ENCODE results near the gene APPL1.
A peak's percentile ranks its signal among the peaks of the same experiment; 100 is the strongest.

Gene APPL1

DNA sequence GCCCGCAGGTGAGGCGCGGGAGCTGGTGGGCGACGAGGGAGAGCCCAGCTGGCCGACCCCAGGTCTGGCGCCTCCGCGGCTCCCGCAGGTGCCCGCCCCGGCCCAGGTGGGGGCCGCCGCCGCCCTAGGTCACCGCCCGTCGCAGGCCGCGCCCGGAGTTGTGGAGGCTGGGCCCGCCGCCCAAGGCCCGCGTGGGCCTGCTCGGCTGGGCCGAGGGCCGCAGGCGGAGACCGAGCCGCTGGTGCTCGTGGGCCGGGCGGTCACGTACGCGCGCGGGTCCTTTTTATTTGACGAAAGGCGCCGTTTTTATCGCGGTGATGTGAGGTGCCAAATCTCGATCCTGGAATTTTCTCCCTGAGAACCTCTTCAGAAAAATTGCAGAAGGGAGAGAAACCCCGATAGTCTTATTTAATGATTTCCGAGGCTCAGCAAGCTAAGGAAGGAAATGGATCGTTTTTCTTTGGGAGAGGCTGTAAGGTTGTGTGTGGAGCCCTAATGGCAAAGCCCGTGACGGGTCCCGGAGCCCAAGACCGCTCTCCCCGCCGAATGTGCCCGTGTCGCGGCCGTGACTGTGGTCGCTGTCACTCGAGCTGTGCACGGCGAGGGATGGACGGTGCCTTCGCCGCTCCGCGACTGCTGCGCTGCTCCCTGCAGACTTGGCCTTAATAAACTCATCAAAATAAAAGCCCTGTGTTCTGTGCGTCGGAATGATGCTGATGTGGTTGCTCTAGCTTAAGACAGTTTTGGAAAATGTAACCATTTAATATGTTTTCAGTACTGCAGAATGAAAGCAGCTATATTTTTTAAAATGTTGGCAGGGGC is 612 bp downstream of the APPL1 start:
- Histone ChIP-seq H3K36me3 (no peaks in the 10 kb centered on the region), H3K4me3 (ENCODE audit: low read depth in 1 of 2, low read length in 1 of 2) (peak overlapping the region; percentile 82 to 85), H3K27me3 (no peaks in the 10 kb centered on the region), H3K4me1 (ENCODE audit: control insufficient read depth in 1 of 2, insufficient read depth in 1 of 2, low read depth in 1 of 2, low read length in 1 of 2) (peaks cover 25 to 30% of the 10 kb centered on the region in 2 experiments), H3K27ac (peak overlapping the region; percentile 79), H3K9me3 (no peaks in the 10 kb centered on the region)
- TF ChIP-seq, protein P1, sequence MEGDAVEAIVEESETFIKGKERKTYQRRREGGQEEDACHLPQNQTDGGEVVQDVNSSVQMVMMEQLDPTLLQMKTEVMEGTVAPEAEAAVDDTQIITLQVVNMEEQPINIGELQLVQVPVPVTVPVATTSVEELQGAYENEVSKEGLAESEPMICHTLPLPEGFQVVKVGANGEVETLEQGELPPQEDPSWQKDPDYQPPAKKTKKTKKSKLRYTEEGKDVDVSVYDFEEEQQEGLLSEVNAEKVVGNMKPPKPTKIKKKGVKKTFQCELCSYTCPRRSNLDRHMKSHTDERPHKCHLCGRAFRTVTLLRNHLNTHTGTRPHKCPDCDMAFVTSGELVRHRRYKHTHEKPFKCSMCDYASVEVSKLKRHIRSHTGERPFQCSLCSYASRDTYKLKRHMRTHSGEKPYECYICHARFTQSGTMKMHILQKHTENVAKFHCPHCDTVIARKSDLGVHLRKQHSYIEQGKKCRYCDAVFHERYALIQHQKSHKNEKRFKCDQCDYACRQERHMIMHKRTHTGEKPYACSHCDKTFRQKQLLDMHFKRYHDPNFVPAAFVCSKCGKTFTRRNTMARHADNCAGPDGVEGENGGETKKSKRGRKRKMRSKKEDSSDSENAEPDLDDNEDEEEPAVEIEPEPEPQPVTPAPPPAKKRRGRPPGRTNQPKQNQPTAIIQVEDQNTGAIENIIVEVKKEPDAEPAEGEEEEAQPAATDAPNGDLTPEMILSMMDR (IDR thresholded peaks at IDR 0.05): no peak

DNA sequence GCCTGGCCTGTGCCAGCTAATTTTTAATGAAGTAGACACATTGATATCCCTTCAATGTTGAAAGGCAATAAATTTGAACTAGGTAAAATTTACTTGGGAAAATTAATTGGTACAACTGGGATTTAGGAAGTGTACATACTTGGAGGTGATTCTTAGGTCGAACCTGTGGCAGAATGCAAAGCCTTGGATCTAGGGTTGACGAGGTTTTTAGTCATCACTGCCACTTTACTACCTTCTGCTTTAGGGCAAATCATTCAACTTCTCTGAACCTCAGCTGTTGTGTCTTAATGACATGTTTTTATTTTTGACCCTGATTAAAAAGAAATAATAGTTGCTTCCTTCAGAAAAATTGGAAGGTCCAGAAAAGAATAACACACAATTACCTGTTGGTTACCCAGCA is 2.5 kb downstream of the APPL1 start:
- H3K4me3 ChIP-seq (ENCODE audit: low read depth in 1 of 2, low read length in 1 of 2): no peak overlapping the region
- H3K4me1 ChIP-seq (ENCODE audit: control insufficient read depth in 1 of 2, insufficient read depth in 1 of 2, low read depth in 1 of 2, low read length in 1 of 2): peaks cover 25 to 30% of the 10 kb centered on the region in 2 experiments
- no peak overlapping the region for H3K27ac ChIP-seq
- no peaks in the 10 kb centered on the region for H3K9me3 ChIP-seq
- TF ChIP-seq, protein P1 (IDR thresholded peaks at IDR 0.05): no peak
- H3K27me3 ChIP-seq: no peaks in the 10 kb centered on the region
- no peaks in the 10 kb centered on the region for H3K36me3 ChIP-seq

DNA sequence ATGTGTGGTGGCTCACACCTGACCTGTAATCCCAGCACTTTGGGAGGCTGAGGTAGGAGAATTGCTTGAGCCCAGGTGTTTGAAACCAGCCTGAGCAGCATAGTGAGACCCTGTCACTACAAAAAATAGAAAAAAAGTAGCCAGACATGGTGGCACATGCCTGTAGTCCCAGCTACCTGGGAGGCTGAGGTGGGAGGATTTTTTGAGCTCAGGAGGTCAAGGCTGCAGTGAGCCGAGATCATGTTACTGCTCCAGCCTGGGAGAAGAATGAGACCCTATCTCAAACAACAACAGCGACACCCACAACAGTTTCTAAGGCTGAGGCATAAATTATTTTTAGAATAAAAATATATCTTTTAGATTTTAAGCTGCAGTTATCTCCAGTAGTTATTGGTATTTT is 6.3 kb downstream of the APPL1 start:
- Histone ChIP-seq H3K27ac (no peak overlapping the region), H3K9me3 (no peaks in the 10 kb centered on the region), H3K27me3 (no peaks in the 10 kb centered on the region), H3K4me3 (ENCODE audit: low read depth in 1 of 2, low read length in 1 of 2) (no peak overlapping the region), H3K36me3 (peaks cover 9% of the 10 kb centered on the region), H3K4me1 (ENCODE audit: control insufficient read depth in 1 of 2, insufficient read depth in 1 of 2, low read depth in 1 of 2, low read length in 1 of 2) (peaks cover 7 to 10% of the 10 kb centered on the region in 2 experiments)
- TF ChIP-seq, protein P1 (IDR thresholded peaks at IDR 0.05): no peak

DNA sequence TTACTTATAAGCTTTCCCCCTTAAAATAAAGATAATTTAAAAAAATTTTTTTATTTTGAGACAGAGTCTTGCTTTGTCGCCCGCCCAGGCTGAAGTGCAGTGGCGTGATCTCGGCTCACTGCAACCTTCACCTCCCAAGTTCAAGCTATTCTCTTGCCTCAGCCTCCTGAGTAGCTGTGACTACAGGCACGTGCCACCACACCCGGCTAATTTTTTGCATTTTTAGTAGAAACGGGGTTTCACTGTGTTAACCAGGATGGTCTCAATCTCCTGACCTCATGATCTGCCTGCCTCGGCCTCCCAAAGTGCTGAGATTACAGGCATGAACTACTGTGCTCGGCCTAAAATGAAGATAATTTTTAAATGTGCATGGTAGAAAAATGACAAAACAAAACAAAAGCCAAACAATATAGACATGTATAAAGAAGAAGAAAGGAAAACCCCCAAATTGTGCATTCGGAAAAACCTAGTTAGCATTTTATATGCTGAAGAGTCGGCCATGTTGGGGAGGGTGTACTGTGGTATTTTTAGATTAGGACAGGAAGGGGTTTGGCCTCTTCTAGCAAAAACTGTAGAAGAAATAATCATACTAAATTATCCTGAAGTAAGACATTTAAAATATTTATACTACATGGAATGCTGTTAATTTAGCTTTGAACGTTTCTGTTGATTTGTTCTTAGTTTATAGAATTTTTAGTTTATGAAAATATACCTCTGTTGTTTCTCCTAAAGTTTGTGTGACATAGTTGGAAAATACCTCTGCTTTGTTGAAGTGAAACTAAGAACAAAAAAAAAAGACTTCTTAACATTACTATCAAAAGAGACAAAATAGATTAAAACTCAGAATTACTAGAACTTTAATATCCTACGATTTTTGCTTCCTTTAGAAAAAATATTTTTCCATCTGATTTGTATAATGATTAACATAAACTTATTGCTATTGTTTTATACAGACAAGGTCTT is 7.4 kb downstream of the APPL1 start:
- H3K27ac ChIP-seq: no peak overlapping the region

DNA sequence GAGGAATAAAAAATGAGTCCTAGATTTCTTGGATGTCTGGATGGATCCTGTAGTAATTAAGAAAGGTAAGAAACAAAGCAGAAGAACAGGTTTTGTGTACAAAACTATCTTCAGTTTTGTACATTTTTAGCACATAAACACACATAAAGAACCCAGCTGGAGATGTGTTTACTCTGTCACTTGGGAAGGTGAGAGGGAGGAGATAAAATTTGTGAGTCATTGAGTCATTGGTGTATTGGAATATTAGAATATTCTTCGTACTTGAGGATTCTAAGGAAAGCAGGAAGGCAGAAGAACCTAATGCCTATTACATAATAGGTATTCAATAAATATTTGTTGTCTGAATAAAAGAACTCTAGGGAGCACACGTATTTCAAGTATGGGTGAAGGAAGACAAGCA is 17.4 kb downstream of the APPL1 start:
- TF ChIP-seq, protein P1 (IDR thresholded peaks at IDR 0.05): no peak
- Histone ChIP-seq H3K27ac (no peak overlapping the region), H3K36me3 (peaks cover 82% of the 10 kb centered on the region), H3K4me3 (ENCODE audit: low read depth in 1 of 2, low read length in 1 of 2) (no peak overlapping the region), H3K4me1 (ENCODE audit: control insufficient read depth in 1 of 2, insufficient read depth in 1 of 2, low read depth in 1 of 2, low read length in 1 of 2) (peaks cover 0 to 14% of the 10 kb centered on the region in 2 experiments), H3K9me3 (no peaks in the 10 kb centered on the region), H3K27me3 (no peaks in the 10 kb centered on the region)

More for the DNA sequence above, 7.4 kb downstream of the APPL1 start:
- Histone ChIP-seq H3K4me3 (ENCODE audit: low read depth in 1 of 2, low read length in 1 of 2) (no peak overlapping the region), H3K27me3 (no peaks in the 10 kb centered on the region), H3K9me3 (no peaks in the 10 kb centered on the region), H3K36me3 (peaks cover 18% of the 10 kb centered on the region), H3K4me1 (ENCODE audit: control insufficient read depth in 1 of 2, insufficient read depth in 1 of 2, low read depth in 1 of 2, low read length in 1 of 2) (no peaks in the 10 kb centered on the region)
- TF ChIP-seq, protein P1 (IDR thresholded peaks at IDR 0.05): no peak

Measured in neutrophil (primary cell).